Measurements from ENCODE around the gene IRX3.

Gene IRX3

GRCh38 chr16:54285414-54286089, 1.0 kb downstream of the IRX3 start:
- Histone ChIP-seq H3K4me3 (ENCODE audit: low read length) (no peak overlapping the region), H3K27ac (ENCODE audit: low read length) (no peak overlapping the region), H3K9ac (ENCODE audit: low read length) (no peak overlapping the region), H3K4me2 (ENCODE audit: low read depth, low read length) (no peak overlapping the region), H3K79me2 (ENCODE audit: low read length) (no peaks in the 10 kb centered on the region), H4K20me1 (ENCODE audit: insufficient read depth, low read length) (no peaks in the 10 kb centered on the region), H2AFZ (ENCODE audit: low read length) (no peak overlapping the region), H3K4me1 (ENCODE audit: low read length) (no peaks in the 10 kb centered on the region), H3F3A (ENCODE audit: insufficient read depth, low read length) (no peaks in the 10 kb centered on the region), H3K36me3 (replicated peaks; ENCODE audit: insufficient read depth, low read length) (no peaks in the 10 kb centered on the region), H3K9me2 (replicated peaks; ENCODE audit: insufficient read depth, low read length) (no peaks in the 10 kb centered on the region), H3K27me3 (replicated peaks; ENCODE audit: insufficient read depth, low read length) (peaks cover 4% of the 10 kb centered on the region), H3K9me3 (replicated peaks; ENCODE audit: insufficient read depth, low read length) (no peaks in the 10 kb centered on the region)
- no peak for TF ChIP-seq EZH2phosphoT487 (IDR thresholded peaks at IDR 0.05; ENCODE audit: low read length)
- no peak for TF ChIP-seq EZH2 (optimal IDR thresholded peaks at IDR 0.05; ENCODE audit: low read depth, low read length)
- TF ChIP-seq CTCF (IDR thresholded peaks at IDR 0.05; ENCODE audit: low read length) = no peak
- DNase-seq = no peak

- H3K9me2 ChIP-seq (replicated peaks; ENCODE audit: insufficient read depth, low read length) = no peaks in the 10 kb centered on the region
- H4K20me1 ChIP-seq (ENCODE audit: insufficient read depth, low read length) = no peaks in the 10 kb centered on the region
- no peak overlapping the region for H3K4me2 ChIP-seq (ENCODE audit: low read depth, low read length)
- H3F3A ChIP-seq (ENCODE audit: insufficient read depth, low read length) = no peaks in the 10 kb centered on the region
- no peak for DNase-seq
- no peak overlapping the region for H3K4me3 ChIP-seq (ENCODE audit: low read length)
- H3K9ac ChIP-seq (ENCODE audit: low read length) = no peak overlapping the region
- H3K27ac ChIP-seq (ENCODE audit: low read length) = no peak overlapping the region
- peaks cover 4% of the 10 kb centered on the region for H3K27me3 ChIP-seq (replicated peaks; ENCODE audit: insufficient read depth, low read length)
- H3K79me2 ChIP-seq (ENCODE audit: low read length) = no peaks in the 10 kb centered on the region
- H3K36me3 ChIP-seq (replicated peaks; ENCODE audit: insufficient read depth, low read length) = no peaks in the 10 kb centered on the region
- no peak for TF ChIP-seq EZH2phosphoT487 (IDR thresholded peaks at IDR 0.05; ENCODE audit: low read length)
- no peak for TF ChIP-seq CTCF (IDR thresholded peaks at IDR 0.05; ENCODE audit: low read length)
- TF ChIP-seq EZH2 (optimal IDR thresholded peaks at IDR 0.05; ENCODE audit: low read depth, low read length) = no peak
- no peak overlapping the region for H2AFZ ChIP-seq (ENCODE audit: low read length)
- H3K9me3 ChIP-seq (replicated peaks; ENCODE audit: insufficient read depth, low read length) = no peaks in the 10 kb centered on the region
- H3K4me1 ChIP-seq (ENCODE audit: low read length) = no peaks in the 10 kb centered on the region
Observed at GRCh38 chr16:54284931-54285413, 1.6 kb downstream of the IRX3 start.

GRCh38 chr16:54284319-54284930, 2.2 kb downstream of the IRX3 start:
- H3K27ac ChIP-seq (ENCODE audit: low read length) = no peak overlapping the region
- no peaks in the 10 kb centered on the region for H4K20me1 ChIP-seq (ENCODE audit: insufficient read depth, low read length)
- peaks cover 4% of the 10 kb centered on the region for H3K27me3 ChIP-seq (replicated peaks; ENCODE audit: insufficient read depth, low read length)
- no peaks in the 10 kb centered on the region for H3K79me2 ChIP-seq (ENCODE audit: low read length)
- no peaks in the 10 kb centered on the region for H3K9me2 ChIP-seq (replicated peaks; ENCODE audit: insufficient read depth, low read length)
- H3K4me2 ChIP-seq (ENCODE audit: low read depth, low read length) = no peak overlapping the region
- H3K4me3 ChIP-seq (ENCODE audit: low read length) = no peak overlapping the region
- no peak for DNase-seq
- H3K36me3 ChIP-seq (replicated peaks; ENCODE audit: insufficient read depth, low read length) = no peaks in the 10 kb centered on the region
- no peak overlapping the region for H2AFZ ChIP-seq (ENCODE audit: low read length)
- TF ChIP-seq CTCF (IDR thresholded peaks at IDR 0.05; ENCODE audit: low read length) (no peak), EZH2 (optimal IDR thresholded peaks at IDR 0.05; ENCODE audit: low read depth, low read length) (no peak), EZH2phosphoT487 (IDR thresholded peaks at IDR 0.05; ENCODE audit: low read length) (no peak)
- no peak overlapping the region for H3K9ac ChIP-seq (ENCODE audit: low read length)
- H3F3A ChIP-seq (ENCODE audit: insufficient read depth, low read length) = no peaks in the 10 kb centered on the region
- no peaks in the 10 kb centered on the region for H3K4me1 ChIP-seq (ENCODE audit: low read length)
- H3K9me3 ChIP-seq (replicated peaks; ENCODE audit: insufficient read depth, low read length) = no peaks in the 10 kb centered on the region
